HEK293 (cell line): Measurements from ENCODE around the gene ZNF236.

Experiments
- SETDB1 ChIP-seq: IDR thresholded peaks from one replicate; pipeline ENCODE4 v1.6.1; 2017; ENCODE audit warnings: mild to moderate bottlenecking, low read length, moderate library complexity, mixed read lengths; ENCODE audit not compliant: insufficient read length
- SP2 ChIP-seq: fragments of 450-650 bp; formaldehyde crosslinking; IDR thresholded peaks from 2 replicates; pipeline ENCODE4 v1.5.1; 2016; ENCODE audit warnings: missing biosample characterization, missing genetic modification characterization
- TCF7L2 ChIP-seq: IDR thresholded peaks from 2 replicates; pipeline ENCODE4 v1.6.1; 2011; ENCODE audit warnings: low read depth, mild to moderate bottlenecking, inconsistent platforms, low read length, moderate library complexity, borderline replicate concordance
- WT1 ChIP-seq: fragments of 450-650 bp; formaldehyde crosslinking; IDR thresholded peaks from 2 replicates; pipeline ENCODE4 v1.5.1; 2016; ENCODE audit warnings: missing biosample characterization, missing genetic modification characterization
- ZNF121 ChIP-seq: fragments of 450-650 bp; formaldehyde crosslinking; IDR thresholded peaks from 2 replicates; pipeline ENCODE4 v1.5.1; 2016; ENCODE audit warnings: missing biosample characterization, missing genetic modification characterization
- ZNF416 ChIP-seq: fragments of 450-650 bp; formaldehyde crosslinking; IDR thresholded peaks from 2 replicates; pipeline ENCODE4 v1.5.1; 2016; ENCODE audit warnings: missing biosample characterization, missing genetic modification characterization
- ZNF501 ChIP-seq: fragments of 450-650 bp; formaldehyde crosslinking; IDR thresholded peaks from 2 replicates; pipeline ENCODE4 v1.5.1; 2016; ENCODE audit warnings: missing biosample characterization, missing genetic modification characterization
- ZNF747 ChIP-seq: fragments of 450-650 bp; formaldehyde crosslinking; IDR thresholded peaks from 2 replicates; pipeline ENCODE4 v1.5.1; 2016; ENCODE audit warnings: missing biosample characterization, missing genetic modification characterization
- ZNF785 ChIP-seq: fragments of 450-650 bp; formaldehyde crosslinking; IDR thresholded peaks from 2 replicates; pipeline ENCODE4 v1.5.1; 2016; ENCODE audit warnings: missing biosample characterization, missing genetic modification characterization
- TF ChIP-seq, protein P1 (sequence below): fragments of 450-650 bp; formaldehyde crosslinking; IDR thresholded peaks from 2 replicates; pipeline ENCODE4 v1.5.1; 2016; ENCODE audit warnings: missing biosample characterization, missing genetic modification characterization

DNA sequence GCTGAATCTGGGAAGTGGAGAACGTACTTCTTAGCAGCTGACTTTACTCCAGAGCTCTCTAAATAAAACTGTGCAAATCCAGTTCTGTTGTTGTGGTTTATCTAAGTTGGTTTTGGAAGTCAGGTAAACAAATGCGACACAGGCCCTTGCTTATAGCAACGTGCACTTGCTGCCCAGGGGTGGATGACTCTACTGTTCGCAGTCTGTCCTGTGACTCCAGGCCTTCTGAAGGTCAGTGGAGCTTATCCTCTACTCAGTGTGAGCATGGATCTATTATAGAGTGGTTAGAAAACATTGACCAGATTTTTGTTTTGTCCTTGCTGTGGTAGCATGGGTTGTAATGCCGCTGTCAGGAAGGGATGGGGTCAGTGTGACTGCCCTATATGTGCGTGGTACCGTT is 89.1 kb downstream of the ZNF236 start:
- TF ChIP-seq, protein P1, sequence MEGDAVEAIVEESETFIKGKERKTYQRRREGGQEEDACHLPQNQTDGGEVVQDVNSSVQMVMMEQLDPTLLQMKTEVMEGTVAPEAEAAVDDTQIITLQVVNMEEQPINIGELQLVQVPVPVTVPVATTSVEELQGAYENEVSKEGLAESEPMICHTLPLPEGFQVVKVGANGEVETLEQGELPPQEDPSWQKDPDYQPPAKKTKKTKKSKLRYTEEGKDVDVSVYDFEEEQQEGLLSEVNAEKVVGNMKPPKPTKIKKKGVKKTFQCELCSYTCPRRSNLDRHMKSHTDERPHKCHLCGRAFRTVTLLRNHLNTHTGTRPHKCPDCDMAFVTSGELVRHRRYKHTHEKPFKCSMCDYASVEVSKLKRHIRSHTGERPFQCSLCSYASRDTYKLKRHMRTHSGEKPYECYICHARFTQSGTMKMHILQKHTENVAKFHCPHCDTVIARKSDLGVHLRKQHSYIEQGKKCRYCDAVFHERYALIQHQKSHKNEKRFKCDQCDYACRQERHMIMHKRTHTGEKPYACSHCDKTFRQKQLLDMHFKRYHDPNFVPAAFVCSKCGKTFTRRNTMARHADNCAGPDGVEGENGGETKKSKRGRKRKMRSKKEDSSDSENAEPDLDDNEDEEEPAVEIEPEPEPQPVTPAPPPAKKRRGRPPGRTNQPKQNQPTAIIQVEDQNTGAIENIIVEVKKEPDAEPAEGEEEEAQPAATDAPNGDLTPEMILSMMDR (tag by site-specific recombination): no peak
- TF ChIP-seq SETDB1 (no peak), ZNF501 (tag by site-specific recombination) (no peak), ZNF747 (tag by site-specific recombination) (no peak), SP2 (tag by site-specific recombination) (no peak), ZNF416 (tag by site-specific recombination) (no peak), TCF7L2 (no peak), ZNF785 (tag by site-specific recombination) (no peak), ZNF121 (no peak), WT1 (no peak)
